ENCODE results near the gene PLP2.

DNA sequence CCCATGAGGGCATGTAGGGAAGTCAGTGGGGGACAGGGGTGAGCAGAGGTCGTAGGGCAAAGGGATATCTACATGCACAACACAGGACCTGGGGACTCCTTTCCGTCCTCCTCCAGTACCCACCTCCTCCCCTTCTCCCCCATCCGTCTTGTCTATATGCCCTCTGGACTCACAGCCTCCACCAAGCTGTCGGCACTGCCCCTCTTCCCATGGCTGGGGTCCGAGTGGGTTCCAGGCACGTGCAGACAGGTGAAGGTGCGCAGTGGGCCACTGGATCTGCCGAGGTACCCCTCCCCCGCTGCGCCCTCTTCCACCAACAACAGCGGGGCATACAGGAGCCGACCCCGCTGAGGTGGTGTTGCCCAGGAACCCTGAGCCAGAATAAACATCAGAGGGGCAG is 33.7 kb downstream of the PLP2 start:
- TF ChIP-seq, protein P1, sequence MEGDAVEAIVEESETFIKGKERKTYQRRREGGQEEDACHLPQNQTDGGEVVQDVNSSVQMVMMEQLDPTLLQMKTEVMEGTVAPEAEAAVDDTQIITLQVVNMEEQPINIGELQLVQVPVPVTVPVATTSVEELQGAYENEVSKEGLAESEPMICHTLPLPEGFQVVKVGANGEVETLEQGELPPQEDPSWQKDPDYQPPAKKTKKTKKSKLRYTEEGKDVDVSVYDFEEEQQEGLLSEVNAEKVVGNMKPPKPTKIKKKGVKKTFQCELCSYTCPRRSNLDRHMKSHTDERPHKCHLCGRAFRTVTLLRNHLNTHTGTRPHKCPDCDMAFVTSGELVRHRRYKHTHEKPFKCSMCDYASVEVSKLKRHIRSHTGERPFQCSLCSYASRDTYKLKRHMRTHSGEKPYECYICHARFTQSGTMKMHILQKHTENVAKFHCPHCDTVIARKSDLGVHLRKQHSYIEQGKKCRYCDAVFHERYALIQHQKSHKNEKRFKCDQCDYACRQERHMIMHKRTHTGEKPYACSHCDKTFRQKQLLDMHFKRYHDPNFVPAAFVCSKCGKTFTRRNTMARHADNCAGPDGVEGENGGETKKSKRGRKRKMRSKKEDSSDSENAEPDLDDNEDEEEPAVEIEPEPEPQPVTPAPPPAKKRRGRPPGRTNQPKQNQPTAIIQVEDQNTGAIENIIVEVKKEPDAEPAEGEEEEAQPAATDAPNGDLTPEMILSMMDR (IDR thresholded peaks at IDR 0.05) = no peak
- TF ChIP-seq POLR2A (IDR thresholded peaks at IDR 0.05) = no peak
